ENCODE measurements around the gene CYP2E1.
A peak's percentile ranks its signal among the peaks of the same experiment; 100 is the strongest.
"Not testable (repeated sequence)": the region's sequence is repeated elsewhere in the genome, so short reads cannot be mapped to it uniquely, and the experiment has no call there.

CYP2E1 gene

GRCh38 chr10:133489816-133490588 is 37.2 kb upstream of the CYP2E1 start:
- TF ChIP-seq CTCF (conservative IDR thresholded peaks at IDR 0.05; ENCODE audit: low read depth, low read length): no peak
- H3K4me3 ChIP-seq (ENCODE audit: low read length): no peak overlapping the region
- DNase-seq (ENCODE audit: low read depth): no peak

- not testable (repeated sequence) for H3K4me3 ChIP-seq (ENCODE audit: low read length); DNase-seq (ENCODE audit: low read depth)
These were observed 33.6 kb upstream of the CYP2E1 start for GRCh38 chr10:133493562-133493961.

- peak; percentile 28 for TF ChIP-seq CTCF (conservative IDR thresholded peaks at IDR 0.05; ENCODE audit: low read depth, low read length)
- DNase-seq (ENCODE audit: low read depth): not testable (repeated sequence)
These were observed 29.8 kb upstream of the CYP2E1 start for GRCh38 chr10:133497363-133497762.

GRCh38 chr10:133499176-133499575 is 28.0 kb upstream of the CYP2E1 start:
- DNase-seq (ENCODE audit: low read depth); H3K4me3 ChIP-seq (ENCODE audit: low read length): not testable (repeated sequence)

More at GRCh38 chr10:133497363-133497762, 29.8 kb upstream of the CYP2E1 start:
- H3K4me3 ChIP-seq (ENCODE audit: low read length): not testable (repeated sequence)

- DNase-seq (ENCODE audit: low read depth); H3K4me3 ChIP-seq (ENCODE audit: low read length): not testable (repeated sequence)
These were observed 26.3 kb upstream of the CYP2E1 start for GRCh38 chr10:133500897-133501296.

- no peak overlapping the region for H3K4me3 ChIP-seq (ENCODE audit: low read length)
- DNase-seq (ENCODE audit: low read depth): no peak
- TF ChIP-seq CTCF (conservative IDR thresholded peaks at IDR 0.05; ENCODE audit: low read depth, low read length): no peak
These were observed 17.5 kb upstream of the CYP2E1 start for GRCh38 chr10:133509700-133510099.

GRCh38 chr10:133511408-133511807 is 15.8 kb upstream of the CYP2E1 start:
- H3K4me3 ChIP-seq (ENCODE audit: low read length): no peak overlapping the region
- no peak for TF ChIP-seq CTCF (conservative IDR thresholded peaks at IDR 0.05; ENCODE audit: low read depth, low read length)
- no peak for DNase-seq (ENCODE audit: low read depth)

- TF ChIP-seq CTCF (conservative IDR thresholded peaks at IDR 0.05; ENCODE audit: low read depth, low read length): no peak
- DNase-seq (ENCODE audit: low read depth): no peak
- no peak overlapping the region for H3K4me3 ChIP-seq (ENCODE audit: low read length)
These were observed 15.1 kb upstream of the CYP2E1 start for GRCh38 chr10:133511907-133512528.
